Measurements from ENCODE around the gene TACO1. TPM values are rescaled to one million over a fixed set of nuclear protein-coding genes. Genes with fewer than 3 reads are reported as not detected.

The TACO1 gene
- total and polyA plus RNA-seq, 2 experiments from 2014 or later, result 15.4 to 19.9 TPM

GRCh38 chr17:63610854-63611253 is 10.2 kb downstream of the TACO1 start (continued):
- TF ChIP-seq ZNF462 (CRISPR knock-in tag; IDR thresholded peaks at IDR 0.05) (no peak), NANOG (IDR thresholded peaks at IDR 0.05; ENCODE audit: borderline replicate concordance) (no peak), REST (IDR thresholded peaks at IDR 0.05; ENCODE audit: unreplicated experiment) (no peak), EZH2phosphoT487 (IDR thresholded peaks at IDR 0.05; ENCODE audit: unreplicated experiment) (no peak), CTCF (conservative IDR thresholded peaks at IDR 0.05; ENCODE audit: low read depth in 2 of 2) (no peak), POLR2AphosphoS5 (IDR thresholded peaks at IDR 0.05; ENCODE audit: low read depth) (no peak)

Data from GM23338 (cell line).